ENCODE results near the gene SPAG6.

The SPAG6 gene

DNA sequence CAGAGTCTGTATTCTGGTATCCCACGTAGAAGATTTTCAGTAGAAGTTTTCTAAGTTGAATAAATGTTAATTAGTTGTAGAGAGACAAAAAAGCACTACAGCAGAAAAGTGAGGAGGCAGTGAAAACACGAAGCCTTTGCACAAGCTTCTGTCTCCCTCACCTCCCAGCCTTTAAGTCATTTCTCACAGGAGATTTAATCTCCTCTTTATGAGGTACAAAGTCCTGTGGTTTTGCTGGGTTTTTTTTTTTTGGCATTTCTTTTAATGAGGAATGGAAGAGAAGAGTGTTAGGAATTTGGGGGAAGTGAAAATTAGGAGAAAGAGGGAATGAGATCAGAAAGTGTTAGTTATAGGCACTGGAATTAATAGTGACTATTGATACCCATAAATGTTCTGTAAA lies 21.5 kb downstream of the SPAG6 start:
- H3K4me3 ChIP-seq (ENCODE audit: low read depth, low read length): no peak overlapping the region

DNA sequence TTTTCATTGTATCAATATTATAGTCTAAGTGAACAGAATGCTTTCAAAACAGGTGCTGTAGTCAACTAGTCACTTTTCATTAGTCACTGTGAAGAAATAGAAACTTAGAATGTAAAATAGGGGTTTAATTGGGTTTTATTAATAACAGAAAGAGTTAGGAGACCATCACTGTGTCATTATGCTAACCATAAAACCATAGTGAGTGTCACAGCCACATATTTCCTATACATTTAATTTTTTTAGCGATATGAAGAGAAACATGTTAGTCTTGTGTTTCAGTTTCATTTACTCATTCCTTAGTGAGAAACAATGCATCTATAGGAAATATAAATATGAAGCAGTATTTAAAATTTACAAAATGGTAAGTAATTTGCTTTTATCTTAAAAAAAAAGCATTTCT lies 22.2 kb downstream of the SPAG6 start:
- TF ChIP-seq, protein P1, sequence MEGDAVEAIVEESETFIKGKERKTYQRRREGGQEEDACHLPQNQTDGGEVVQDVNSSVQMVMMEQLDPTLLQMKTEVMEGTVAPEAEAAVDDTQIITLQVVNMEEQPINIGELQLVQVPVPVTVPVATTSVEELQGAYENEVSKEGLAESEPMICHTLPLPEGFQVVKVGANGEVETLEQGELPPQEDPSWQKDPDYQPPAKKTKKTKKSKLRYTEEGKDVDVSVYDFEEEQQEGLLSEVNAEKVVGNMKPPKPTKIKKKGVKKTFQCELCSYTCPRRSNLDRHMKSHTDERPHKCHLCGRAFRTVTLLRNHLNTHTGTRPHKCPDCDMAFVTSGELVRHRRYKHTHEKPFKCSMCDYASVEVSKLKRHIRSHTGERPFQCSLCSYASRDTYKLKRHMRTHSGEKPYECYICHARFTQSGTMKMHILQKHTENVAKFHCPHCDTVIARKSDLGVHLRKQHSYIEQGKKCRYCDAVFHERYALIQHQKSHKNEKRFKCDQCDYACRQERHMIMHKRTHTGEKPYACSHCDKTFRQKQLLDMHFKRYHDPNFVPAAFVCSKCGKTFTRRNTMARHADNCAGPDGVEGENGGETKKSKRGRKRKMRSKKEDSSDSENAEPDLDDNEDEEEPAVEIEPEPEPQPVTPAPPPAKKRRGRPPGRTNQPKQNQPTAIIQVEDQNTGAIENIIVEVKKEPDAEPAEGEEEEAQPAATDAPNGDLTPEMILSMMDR (IDR thresholded peaks at IDR 0.05; ENCODE audit: borderline replicate concordance, insufficient read depth, low read depth, low read length): no peak
- H3K4me3 ChIP-seq (ENCODE audit: low read depth, low read length): no peak overlapping the region

More for the DNA sequence above, 21.5 kb downstream of the SPAG6 start:
- TF ChIP-seq, protein P1 (IDR thresholded peaks at IDR 0.05; ENCODE audit: borderline replicate concordance, insufficient read depth, low read depth, low read length): no peak

DNA sequence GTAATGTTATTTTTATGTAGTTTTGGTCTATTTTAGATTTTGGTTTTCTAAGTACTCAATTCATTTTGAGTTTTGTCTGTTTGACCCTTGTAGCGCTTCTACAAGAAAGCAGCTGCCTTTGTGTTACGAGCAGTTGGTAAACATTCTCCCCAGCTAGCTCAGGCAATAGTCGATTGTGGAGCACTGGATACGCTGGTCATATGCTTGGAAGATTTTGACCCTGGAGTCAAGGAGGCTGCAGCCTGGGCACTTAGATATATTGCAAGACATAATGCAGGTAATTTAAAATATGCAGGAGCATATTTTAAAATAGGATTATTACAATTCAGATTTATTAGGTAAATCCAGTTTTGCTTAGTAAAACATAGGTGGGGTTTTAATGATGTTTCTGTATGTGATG lies 23.1 kb downstream of the SPAG6 start:
- no peak overlapping the region for H3K4me3 ChIP-seq (ENCODE audit: low read depth, low read length)
- TF ChIP-seq, protein P1 (IDR thresholded peaks at IDR 0.05; ENCODE audit: borderline replicate concordance, insufficient read depth, low read depth, low read length): no peak

GRCh38 chr10:22368981-22369380 lies 23.7 kb downstream of the SPAG6 start:
- TF ChIP-seq, protein P1 (IDR thresholded peaks at IDR 0.05; ENCODE audit: borderline replicate concordance, insufficient read depth, low read depth, low read length): no peak
- H3K4me3 ChIP-seq (ENCODE audit: low read depth, low read length): no peak overlapping the region

GRCh38 chr10:22369434-22370072 lies 24.3 kb downstream of the SPAG6 start:
- TF ChIP-seq, protein P1 (IDR thresholded peaks at IDR 0.05; ENCODE audit: borderline replicate concordance, insufficient read depth, low read depth, low read length): no peak
- H3K4me3 ChIP-seq (ENCODE audit: low read depth, low read length): no peak overlapping the region

- TF ChIP-seq, protein P1 (IDR thresholded peaks at IDR 0.05; ENCODE audit: borderline replicate concordance, insufficient read depth, low read depth, low read length): no peak
- no peak overlapping the region for H3K4me3 ChIP-seq (ENCODE audit: low read depth, low read length)
These were observed 25.0 kb downstream of the SPAG6 start for GRCh38 chr10:22370320-22370719.

DNA sequence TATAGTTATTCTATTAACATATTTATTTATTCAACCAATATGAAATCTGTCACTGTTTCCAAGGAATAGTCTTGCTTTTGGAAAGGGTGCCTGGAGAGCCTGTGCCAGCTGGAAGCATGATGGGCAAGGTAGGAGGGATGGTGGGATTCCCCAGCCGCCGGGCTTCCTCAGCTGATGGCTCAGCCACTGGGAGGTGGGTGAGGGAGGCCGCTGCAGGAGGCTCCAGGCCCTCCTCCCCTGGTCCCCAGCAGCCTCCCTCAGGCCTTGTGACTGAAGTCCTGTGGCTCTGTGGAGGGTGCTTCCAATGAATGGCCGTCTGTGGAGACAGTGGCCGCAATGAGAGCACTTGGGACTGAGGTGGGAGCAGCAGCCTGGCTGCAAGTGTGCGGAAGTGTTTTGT lies 27.0 kb downstream of the SPAG6 start:
- TF ChIP-seq, protein P1 (IDR thresholded peaks at IDR 0.05; ENCODE audit: borderline replicate concordance, insufficient read depth, low read depth, low read length): no peak
- H3K4me3 ChIP-seq (ENCODE audit: low read depth, low read length): no peak overlapping the region
